Loucy (cell line): Measurements from ENCODE around the gene SORCS2.

Experiments used
- H2AFZ ChIP-seq: fragments of 200-600 bp; sonication (generic); 2 replicates; pipeline ENCODE4 v1.6.0; 2016; ENCODE audit warnings: antibody characterized with exemption, mild to moderate bottlenecking, low read length, moderate library complexity
- H3F3A ChIP-seq: fragments of 200-600 bp; 2 replicates; pipeline ENCODE4 v1.6.0; 2016; ENCODE audit warnings: antibody characterized with exemption, low read depth, mild to moderate bottlenecking
- H3K27me3 ChIP-seq: fragments of 200-600 bp; sonication (generic); 2 replicates; pipeline ENCODE4 v1.6.1; 2014; ENCODE audit warnings: low read length, mild to moderate bottlenecking; ENCODE audit not compliant: insufficient read depth, poor library complexity, severe bottlenecking
- H3K36me3 ChIP-seq: fragments of 200-600 bp; sonication (generic); 2 replicates; pipeline ENCODE4 v1.6.1; 2016; ENCODE audit warnings: low read length; ENCODE audit not compliant: insufficient read depth
- H3K4me1 ChIP-seq: fragments of 200-600 bp; sonication (generic); 2 replicates; pipeline ENCODE4 v1.5.1; 2014; ENCODE audit warnings: low read length, mild to moderate bottlenecking; ENCODE audit not compliant: insufficient read depth, poor library complexity, severe bottlenecking
- H3K4me2 ChIP-seq: fragments of 200-600 bp; sonication (generic); 2 replicates; pipeline ENCODE4 v1.6.0; 2014; ENCODE audit warnings: antibody characterized with exemption, low read length, low read depth, mild to moderate bottlenecking; ENCODE audit not compliant: poor library complexity, severe bottlenecking
- H3K4me3 ChIP-seq: fragments of 200-600 bp; sonication (generic); 2 replicates; pipeline ENCODE4 v1.5.1; 2014; ENCODE audit warnings: low read length, mild to moderate bottlenecking, mixed read lengths; ENCODE audit not compliant: poor library complexity, severe bottlenecking
- H3K79me2 ChIP-seq: fragments of 200-600 bp; sonication (generic); 2 replicates; pipeline ENCODE4 v1.6.1; 2014; ENCODE audit warnings: low read length; ENCODE audit not compliant: insufficient read depth
- H3K9ac ChIP-seq: fragments of 200-600 bp; sonication (generic); 2 replicates; pipeline ENCODE4 v1.6.0; 2014; ENCODE audit warnings: mild to moderate bottlenecking, low read depth, low read length, moderate library complexity; ENCODE audit not compliant: poor library complexity, severe bottlenecking
- H3K9me2 ChIP-seq: fragments of 200-600 bp; sonication (generic); replicated peaks from 2 replicates; pipeline ENCODE4 v1.6.1; 2016; ENCODE audit warnings: low read depth, low read length, mixed read lengths
- H3K9me3 ChIP-seq: fragments of 200-600 bp; sonication (generic); 2 replicates; pipeline ENCODE4 v1.6.1; 2014; ENCODE audit warnings: mild to moderate bottlenecking, antibody characterized with exemption, low read length, low read depth; ENCODE audit not compliant: insufficient read depth
- H4K20me1 ChIP-seq: fragments of 200-600 bp; sonication (generic); 2 replicates; pipeline ENCODE4 v1.6.0; 2014; ENCODE audit warnings: antibody characterized with exemption, low read length, mild to moderate bottlenecking; ENCODE audit not compliant: insufficient read depth, poor library complexity, severe bottlenecking
- CTCF ChIP-seq: fragments of 200-600 bp; sonication (generic); conservative IDR thresholded peaks from 2 replicates; pipeline ENCODE4 v1.5.1; 2014; ENCODE audit warnings: mild to moderate bottlenecking, antibody characterized with exemption, low read length
- EZH2phosphoT487 ChIP-seq: fragments of 200-600 bp; IDR thresholded peaks from 2 replicates; pipeline ENCODE4 v1.6.1; 2018; ENCODE audit warnings: antibody characterized with exemption, mild to moderate bottlenecking, moderate library complexity, borderline replicate concordance

Gene SORCS2

GRCh38 chr4:7417639-7418038 is 225.3 kb downstream of the SORCS2 start:
- no peaks in the 10 kb centered on the region for H3K9me2 ChIP-seq
- H3K36me3 ChIP-seq: no peaks in the 10 kb centered on the region
- no peaks in the 10 kb centered on the region for H4K20me1 ChIP-seq
- H3K4me2 ChIP-seq: no peak overlapping the region
- H3K9ac ChIP-seq: no peak overlapping the region
- no peaks in the 10 kb centered on the region for H3F3A ChIP-seq
- no peak overlapping the region for H2AFZ ChIP-seq
- no peak for TF ChIP-seq CTCF
- no peak overlapping the region for H3K4me3 ChIP-seq
- H3K27me3 ChIP-seq: no peaks in the 10 kb centered on the region
- no peaks in the 10 kb centered on the region for H3K79me2 ChIP-seq
- H3K9me3 ChIP-seq: peaks cover 7% of the 10 kb centered on the region; the same call in 1 of the 2 replicates
- no peaks in the 10 kb centered on the region for H3K4me1 ChIP-seq

- H3K27me3 ChIP-seq: no peaks in the 10 kb centered on the region
- H3K9me2 ChIP-seq: no peaks in the 10 kb centered on the region
- H3K4me1 ChIP-seq: no peaks in the 10 kb centered on the region
- no peak overlapping the region for H3K4me3 ChIP-seq
- H3K9me3 ChIP-seq: peaks cover 2% of the 10 kb centered on the region; the same call in 1 of the 2 replicates
- no peak overlapping the region for H3K4me2 ChIP-seq
- H2AFZ ChIP-seq: no peak overlapping the region
- H3K9ac ChIP-seq: no peak overlapping the region
- H3F3A ChIP-seq: no peaks in the 10 kb centered on the region
- H4K20me1 ChIP-seq: no peaks in the 10 kb centered on the region
- no peaks in the 10 kb centered on the region for H3K79me2 ChIP-seq
- H3K36me3 ChIP-seq: no peaks in the 10 kb centered on the region
- TF ChIP-seq CTCF (no peak), EZH2phosphoT487 (no peak)
Observed at GRCh38 chr4:7418131-7418943, 226.0 kb downstream of the SORCS2 start.

GRCh38 chr4:7419961-7420660 is 227.8 kb downstream of the SORCS2 start:
- Histone ChIP-seq H3K27me3 (no peaks in the 10 kb centered on the region), H4K20me1 (no peaks in the 10 kb centered on the region), H3K4me3 (no peak overlapping the region), H3K9ac (no peak overlapping the region), H3K79me2 (no peaks in the 10 kb centered on the region), H3K9me3 (peaks cover 4% of the 10 kb centered on the region; the same call in 1 of the 2 replicates), H3F3A (no peaks in the 10 kb centered on the region), H3K36me3 (no peaks in the 10 kb centered on the region), H2AFZ (no peak overlapping the region), H3K4me2 (no peak overlapping the region), H3K9me2 (no peaks in the 10 kb centered on the region), H3K4me1 (no peaks in the 10 kb centered on the region)
- TF ChIP-seq CTCF (no peak), EZH2phosphoT487 (no peak)
